IPS DF 6.9 (cell line): ENCODE data around the gene DYNLRB2.

ENCODE experiments used
- DNase-seq: peaks from one replicate; pipeline ENCODE4 v3.0.0-alpha.2; 2013; ENCODE audit warnings: low read depth, low spot score
- H3K27ac ChIP-seq: one replicate; pipeline ENCODE4 v1.5.1; 2013; ENCODE audit warnings: low read length, control low read depth
- H3K27me3 ChIP-seq: 2 replicates; pipeline ENCODE4 v1.6.1; 2013; ENCODE audit warnings: mild to moderate bottlenecking, low read length; ENCODE audit not compliant: control insufficient read depth, insufficient read depth
- H3K36me3 ChIP-seq: 2 replicates; pipeline ENCODE4 v1.6.1; 2013; ENCODE audit warnings: low read length; ENCODE audit not compliant: control insufficient read depth, insufficient read depth
- H3K4me1 ChIP-seq: 2 replicates; pipeline ENCODE4 v1.6.1; 2013; ENCODE audit warnings: low read length; ENCODE audit not compliant: control insufficient read depth, insufficient read depth
- H3K4me3 ChIP-seq: 2 replicates; pipeline ENCODE4 v1.5.1; 2013; ENCODE audit warnings: mild to moderate bottlenecking, low read length
- H3K9me3 ChIP-seq: 2 replicates; pipeline ENCODE4 v1.6.1; 2013; ENCODE audit warnings: low read length, inconsistent platforms; ENCODE audit not compliant: control insufficient read depth, insufficient read depth
- WGBS: extraction: QIAGEN DNeasy Blood & Tissue Kit; methylation state at CpG from one replicate; pipeline ENCODE4 v1.1.7; 2013; ENCODE audit warnings: mixed read lengths, missing lambda C conversion rate; ENCODE audit not compliant: insufficient read length, insufficient coverage; 5-methylcytosine and 5-hydroxymethylcytosine counted together

Gene DYNLRB2

DNA sequence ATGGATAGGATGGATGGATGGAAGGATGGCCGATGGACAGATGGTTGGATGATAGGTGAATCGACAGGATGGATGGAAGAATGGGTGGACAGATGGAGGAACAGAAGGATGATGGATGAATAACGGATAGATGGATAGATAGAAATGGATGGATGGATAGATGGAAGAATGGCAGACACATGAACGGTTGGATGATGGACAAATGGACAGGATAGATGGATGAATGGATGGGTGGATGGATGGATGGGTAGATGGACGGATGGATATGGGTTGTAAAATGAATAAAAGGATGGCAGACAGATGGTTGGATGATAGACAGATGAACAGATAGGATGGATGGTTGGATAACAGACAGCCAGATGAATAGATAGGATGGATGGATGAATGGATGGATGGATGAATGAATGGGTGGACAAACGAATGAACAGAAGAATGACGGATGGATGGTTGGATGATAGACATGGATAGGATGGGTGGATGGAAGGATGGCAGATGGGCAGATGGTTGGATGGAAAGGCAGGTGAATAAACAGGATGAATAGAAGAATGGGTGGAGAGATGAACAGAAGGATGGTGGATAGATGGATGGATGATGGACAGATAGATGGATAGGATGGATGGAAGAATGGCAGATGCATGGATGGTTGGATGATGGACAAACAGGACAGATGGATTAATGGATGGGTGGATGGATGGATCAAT is 55.9 kb downstream of the DYNLRB2 start:
- H3K9me3 ChIP-seq, result no peaks in the 10 kb centered on the region; the same call in 1 of the 2 replicates
- H3K36me3 ChIP-seq, result no peaks in the 10 kb centered on the region
- 98% methylated on average over 5 of the region's 7 CpGs for WGBS
- H3K4me3 ChIP-seq, result no peak overlapping the region
- H3K4me1 ChIP-seq, result no peaks in the 10 kb centered on the region
- no peak overlapping the region for H3K27ac ChIP-seq
- no peaks in the 10 kb centered on the region for H3K27me3 ChIP-seq
- no peak for DNase-seq

DNA sequence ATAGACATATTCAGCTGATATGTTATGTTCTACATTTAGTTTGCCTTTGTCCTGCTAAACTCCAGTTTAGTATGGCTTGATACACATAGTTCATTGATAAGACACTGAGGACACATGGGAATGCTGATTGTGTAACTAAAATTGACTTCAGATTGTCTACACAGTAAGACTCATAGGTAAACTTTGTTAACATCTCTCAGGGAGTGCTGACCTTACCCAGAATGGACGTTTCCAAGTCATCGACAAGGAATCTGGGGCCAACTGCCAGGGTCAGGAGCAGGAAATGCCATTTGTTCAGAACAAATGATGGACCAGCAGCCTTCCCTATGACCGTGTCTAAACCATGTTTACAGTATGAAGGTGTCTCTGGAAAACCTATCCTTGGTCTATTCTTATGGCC is 58.7 kb downstream of the DYNLRB2 start:
- Histone ChIP-seq H3K36me3 (no peaks in the 10 kb centered on the region), H3K4me1 (no peaks in the 10 kb centered on the region), H3K27ac (no peak overlapping the region), H3K4me3 (no peak overlapping the region), H3K27me3 (no peaks in the 10 kb centered on the region), H3K9me3 (no peaks in the 10 kb centered on the region; the same call in 1 of the 2 replicates)
- WGBS, result no CpG with 5 or more reads among the region's 3 CpGs
- DNase-seq, result no peak
